ENCODE measurements around the gene PIK3C2G.
"Not testable (repeated sequence)": the region's sequence is repeated elsewhere in the genome, so short reads cannot be mapped to it uniquely, and the experiment has no call there.

Gene PIK3C2G

DNA sequence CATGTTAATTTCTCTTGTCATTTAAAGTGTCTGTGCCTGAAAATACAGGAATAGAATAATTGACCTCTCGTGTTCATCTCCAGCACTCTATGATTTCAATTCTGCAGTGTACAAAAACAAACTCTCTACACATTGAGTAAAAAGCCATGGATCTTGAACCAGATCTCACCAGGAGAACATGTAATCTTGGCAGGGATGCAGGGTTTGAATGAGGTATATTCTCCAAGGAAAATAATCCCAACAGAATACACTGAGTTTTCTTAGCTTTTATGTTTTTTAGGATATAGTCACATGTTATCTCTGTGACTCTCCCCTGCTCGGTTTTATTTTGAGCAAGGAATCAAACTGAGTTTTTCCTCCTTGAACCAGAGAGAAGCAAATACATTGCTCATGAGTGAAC is 224.7 kb downstream of the PIK3C2G start:
- TF ChIP-seq, protein P1, sequence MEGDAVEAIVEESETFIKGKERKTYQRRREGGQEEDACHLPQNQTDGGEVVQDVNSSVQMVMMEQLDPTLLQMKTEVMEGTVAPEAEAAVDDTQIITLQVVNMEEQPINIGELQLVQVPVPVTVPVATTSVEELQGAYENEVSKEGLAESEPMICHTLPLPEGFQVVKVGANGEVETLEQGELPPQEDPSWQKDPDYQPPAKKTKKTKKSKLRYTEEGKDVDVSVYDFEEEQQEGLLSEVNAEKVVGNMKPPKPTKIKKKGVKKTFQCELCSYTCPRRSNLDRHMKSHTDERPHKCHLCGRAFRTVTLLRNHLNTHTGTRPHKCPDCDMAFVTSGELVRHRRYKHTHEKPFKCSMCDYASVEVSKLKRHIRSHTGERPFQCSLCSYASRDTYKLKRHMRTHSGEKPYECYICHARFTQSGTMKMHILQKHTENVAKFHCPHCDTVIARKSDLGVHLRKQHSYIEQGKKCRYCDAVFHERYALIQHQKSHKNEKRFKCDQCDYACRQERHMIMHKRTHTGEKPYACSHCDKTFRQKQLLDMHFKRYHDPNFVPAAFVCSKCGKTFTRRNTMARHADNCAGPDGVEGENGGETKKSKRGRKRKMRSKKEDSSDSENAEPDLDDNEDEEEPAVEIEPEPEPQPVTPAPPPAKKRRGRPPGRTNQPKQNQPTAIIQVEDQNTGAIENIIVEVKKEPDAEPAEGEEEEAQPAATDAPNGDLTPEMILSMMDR (IDR thresholded peaks at IDR 0.05; ENCODE audit: low read length, missing control alignments): no peak
- H3K4me3 ChIP-seq (replicated peaks; ENCODE audit: low read depth, low read length): no peak overlapping the region
- DNase-seq (ENCODE audit: low read depth): no peak

DNA sequence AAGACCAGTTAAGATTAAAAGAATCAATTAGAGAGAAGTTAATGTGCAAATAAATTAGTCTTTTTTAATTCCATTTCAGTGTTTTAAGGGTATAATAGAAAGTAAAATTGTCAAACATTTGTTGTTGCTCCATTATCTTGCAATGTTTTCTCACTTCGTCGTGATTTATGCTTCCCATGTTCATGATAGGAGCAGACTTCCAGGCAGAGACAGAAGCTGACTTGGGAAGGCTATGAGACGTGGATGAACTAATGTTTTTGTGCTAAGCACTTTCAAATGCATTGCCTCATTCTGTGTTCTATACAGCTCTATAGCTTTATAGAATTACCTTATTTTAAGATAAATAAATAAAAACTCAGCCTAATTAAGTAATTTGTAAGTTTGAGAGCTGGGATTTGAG is 226.2 kb downstream of the PIK3C2G start:
- TF ChIP-seq, protein P1 (IDR thresholded peaks at IDR 0.05; ENCODE audit: low read length, missing control alignments): no peak
- H3K4me3 ChIP-seq (replicated peaks; ENCODE audit: low read depth, low read length): no peak overlapping the region
- DNase-seq (ENCODE audit: low read depth): no peak

DNA sequence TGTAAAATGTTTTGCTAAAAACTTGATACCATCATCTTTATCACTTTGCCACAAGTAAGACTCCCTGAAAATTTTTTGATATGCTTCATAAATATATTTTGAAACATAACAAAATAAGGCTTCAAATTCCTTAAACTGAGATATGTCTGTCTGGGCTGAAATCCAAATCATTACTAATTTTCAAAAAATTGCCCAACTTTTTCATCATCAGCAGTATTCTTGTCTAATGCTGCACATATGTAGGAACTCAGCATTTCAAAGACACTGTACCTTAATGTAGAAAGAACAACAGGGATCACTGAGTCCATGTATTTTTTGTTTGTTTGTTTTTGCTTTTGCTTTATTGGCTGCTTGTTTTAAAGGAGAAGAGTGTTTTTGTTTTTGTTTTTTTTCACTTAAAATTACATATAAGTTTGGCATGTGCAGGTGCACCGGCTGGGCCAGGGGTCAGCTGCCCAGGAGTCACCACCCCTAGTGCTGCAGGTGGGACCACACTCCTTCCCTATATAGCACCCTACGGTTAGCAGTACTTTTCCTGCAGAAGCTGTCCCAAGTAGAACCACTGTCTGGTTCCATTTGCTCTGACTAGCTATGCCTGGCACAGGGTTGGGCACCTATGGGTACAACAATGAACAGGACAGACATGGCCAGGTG is 231.2 kb downstream of the PIK3C2G start:
- DNase-seq (ENCODE audit: low read depth): peak; percentile 79

DNA sequence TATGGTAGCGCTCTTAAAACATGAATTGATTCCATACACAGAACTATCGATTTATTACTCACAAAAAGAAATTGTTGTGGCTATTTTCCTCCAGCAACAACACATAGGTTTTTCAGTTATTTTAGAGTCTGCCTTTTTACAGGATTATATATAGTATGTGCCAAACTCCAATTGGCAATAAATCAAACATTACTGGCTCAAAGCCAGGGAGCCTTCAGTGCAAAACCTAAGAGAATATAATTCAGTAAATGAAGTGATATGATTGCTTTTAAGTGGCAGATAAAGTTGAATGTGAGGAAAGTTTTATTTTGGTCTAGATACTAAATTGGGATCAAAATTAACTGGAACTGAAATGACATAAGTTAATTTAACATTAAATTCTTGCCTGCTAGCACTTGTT is 234.8 kb downstream of the PIK3C2G start:
- TF ChIP-seq, protein P1 (IDR thresholded peaks at IDR 0.05; ENCODE audit: low read length, missing control alignments): no peak
- no peak overlapping the region for H3K4me3 ChIP-seq (replicated peaks; ENCODE audit: low read depth, low read length)
- peak; percentile 4 for DNase-seq (ENCODE audit: low read depth)

More for the DNA sequence above, 231.2 kb downstream of the PIK3C2G start:
- TF ChIP-seq, protein P1 (IDR thresholded peaks at IDR 0.05; ENCODE audit: low read length, missing control alignments): no peak
- no peak overlapping the region for H3K4me3 ChIP-seq (replicated peaks; ENCODE audit: low read depth, low read length)

DNA sequence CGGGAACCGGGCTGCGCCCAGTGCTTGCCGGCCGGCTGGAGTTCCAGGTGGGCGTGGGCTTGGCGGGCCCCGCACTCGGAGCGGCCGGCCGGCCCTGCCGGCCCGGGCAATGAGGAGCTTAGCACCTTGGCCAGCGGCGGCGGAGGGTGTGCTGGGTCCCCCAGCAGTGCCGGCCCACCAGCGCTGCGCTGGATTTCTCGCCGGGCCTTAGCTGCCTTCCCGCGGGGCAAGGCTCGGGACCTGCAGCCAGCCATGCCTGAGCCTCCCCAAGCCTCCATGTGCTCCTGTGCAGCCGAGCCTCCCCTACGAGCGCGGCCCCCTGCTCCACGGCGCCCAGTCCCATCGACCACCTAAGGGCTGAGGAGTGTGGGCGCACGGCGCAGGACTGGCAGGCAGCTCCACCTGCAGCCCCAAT is 238.8 kb downstream of the PIK3C2G start:
- not testable (repeated sequence) for DNase-seq (ENCODE audit: low read depth); H3K4me3 ChIP-seq (replicated peaks; ENCODE audit: low read depth, low read length)

DNA sequence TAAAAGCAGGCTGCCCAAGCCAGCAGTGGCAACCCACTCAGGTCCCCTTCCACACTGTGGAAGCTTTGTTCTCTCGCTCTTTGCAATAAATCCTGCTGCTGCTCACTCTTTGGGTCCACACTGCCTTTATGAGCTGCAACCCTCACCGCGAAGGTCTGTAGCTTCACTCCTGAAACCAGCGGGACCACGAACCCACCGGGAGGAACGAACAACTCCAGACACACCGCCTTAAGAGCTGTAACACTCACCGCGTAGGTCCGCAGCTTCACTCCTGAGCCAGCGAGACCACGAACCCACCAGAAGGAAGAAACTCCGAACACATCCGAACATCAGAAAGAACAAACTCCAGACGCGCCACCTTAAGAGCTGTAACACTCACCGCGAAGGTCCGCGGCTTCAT is 239.4 kb downstream of the PIK3C2G start:
- not testable (repeated sequence) for DNase-seq (ENCODE audit: low read depth); H3K4me3 ChIP-seq (replicated peaks; ENCODE audit: low read depth, low read length)

DNA sequence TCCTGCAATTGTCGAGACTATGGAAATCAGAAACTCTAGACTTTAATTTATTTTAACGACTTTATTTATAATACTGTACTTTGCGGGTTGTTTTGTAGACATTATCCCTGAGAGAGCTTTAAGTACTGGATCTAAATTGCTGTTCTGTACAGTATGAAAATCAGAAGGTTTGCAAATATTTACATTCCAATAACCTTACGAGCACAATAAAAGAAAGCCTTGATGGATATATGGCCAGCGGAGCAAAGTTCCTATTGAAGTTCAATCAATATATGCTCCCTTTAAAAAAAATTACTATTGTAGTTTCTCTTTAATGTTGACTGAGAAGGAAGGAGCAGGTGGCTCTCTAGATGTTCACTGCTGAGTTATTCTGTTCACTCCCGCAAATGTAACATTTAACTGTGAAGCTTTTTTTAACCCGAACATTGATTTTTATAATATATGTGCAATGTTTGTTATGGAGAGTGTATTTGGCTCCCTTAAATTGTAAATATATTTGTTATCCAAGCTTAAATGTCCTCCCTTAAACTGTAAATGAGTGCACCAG is 241.2 kb downstream of the PIK3C2G start:
- no peak for DNase-seq (ENCODE audit: low read depth)
- TF ChIP-seq, protein P1 (IDR thresholded peaks at IDR 0.05; ENCODE audit: low read length, missing control alignments): no peak
- no peak overlapping the region for H3K4me3 ChIP-seq (replicated peaks; ENCODE audit: low read depth, low read length)

DNA sequence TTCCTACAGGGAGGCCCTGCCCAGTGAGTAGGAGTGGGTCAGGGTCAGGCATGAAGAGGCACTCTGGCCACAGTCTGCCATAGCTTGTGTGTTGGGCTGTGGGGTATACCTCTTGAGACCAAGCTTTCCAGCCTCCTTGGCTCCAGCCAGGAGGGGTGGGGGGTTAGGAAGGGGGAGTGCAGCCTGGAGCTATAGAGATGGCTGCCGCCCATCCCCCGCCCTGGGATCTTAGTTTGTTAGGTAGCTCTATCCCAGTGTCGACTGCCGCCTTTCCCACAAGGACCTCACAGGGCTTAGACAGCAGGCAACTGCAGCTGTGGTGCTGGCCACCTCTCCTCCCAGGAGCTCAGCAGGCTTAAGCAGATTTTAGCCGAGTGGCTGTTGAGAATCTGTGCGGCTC is 260.1 kb downstream of the PIK3C2G start:
- TF ChIP-seq, protein P1 (IDR thresholded peaks at IDR 0.05; ENCODE audit: low read length, missing control alignments): no peak
- no peak for DNase-seq (ENCODE audit: low read depth)
- no peak overlapping the region for H3K4me3 ChIP-seq (replicated peaks; ENCODE audit: low read depth, low read length)
